Stomach (tissue), 4 donors: ENCODE data around the gene PITRM1.
A peak's percentile ranks its signal among the peaks of the same experiment; 100 is the strongest.

Experiments used
- CTCF ChIP-seq, 7 experiments: fragments of 450-650 bp in 4 of 7; fragments of 200-600 bp in 3 of 7; sonication (generic) in 3 of 7; IDR thresholded peaks; one replicate each; pipeline ENCODE4 v1.5.1; 2016 to 2019; ENCODE audit warnings: antibody characterized with exemption in 7 of 7, control low read depth in 2 of 7, mild to moderate bottlenecking in 1 of 7
- POLR2A ChIP-seq, 4 donors: fragments of 450-650 bp; IDR thresholded peaks; one replicate each; pipeline ENCODE4 v1.6.1; 2016; ENCODE audit warnings: antibody characterized with exemption in 4 of 4, control low read depth in 2 of 4, mild to moderate bottlenecking in 1 of 4, moderate library complexity in 1 of 4

DNA sequence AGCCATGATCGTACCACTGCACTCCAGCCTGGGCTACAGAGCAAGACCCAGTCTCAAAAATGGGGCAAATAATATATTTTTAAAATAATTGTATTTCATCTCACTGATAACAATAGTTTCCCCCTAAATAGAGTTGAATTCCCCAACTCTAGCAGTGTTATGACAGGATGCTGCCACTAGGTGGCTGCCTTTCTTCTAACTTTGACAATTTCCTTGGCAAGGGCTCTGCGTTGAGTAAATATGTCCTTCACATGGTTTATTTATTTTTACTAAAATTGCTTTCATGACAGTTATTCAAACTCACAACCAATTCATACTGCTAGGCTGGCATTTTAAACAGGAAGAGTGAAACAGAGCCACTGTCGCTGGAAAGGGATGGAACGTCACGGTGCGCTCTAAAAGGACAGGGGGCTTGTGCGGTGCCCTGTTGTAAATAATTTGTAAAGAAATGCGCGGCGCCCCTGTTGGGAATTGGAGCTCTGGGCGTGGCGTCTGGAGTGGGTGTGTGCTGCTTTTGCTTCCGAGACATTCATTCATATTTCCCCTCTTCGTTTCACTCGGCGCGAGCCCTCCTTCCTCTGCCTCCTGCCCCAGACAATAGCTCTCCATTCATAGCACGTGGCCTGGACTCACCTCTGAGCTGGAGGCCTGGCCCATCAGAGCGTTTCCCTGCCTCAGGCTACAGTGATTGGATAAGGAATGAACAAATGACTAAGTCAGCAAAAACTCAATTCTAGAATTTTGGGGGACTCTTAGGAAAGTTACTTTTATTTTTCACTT lies 20.5 kb upstream of the PITRM1 start:
- TF ChIP-seq CTCF (IDR thresholded peaks at IDR 0.05), result peak in 5 of 7 experiments; percentile 62 to 96 (median 90)
- TF ChIP-seq POLR2A (IDR thresholded peaks at IDR 0.05), result no peak
